ENCODE measurements around the gene RASAL2. TPM values are rescaled to one million over a fixed set of nuclear protein-coding genes. Genes with fewer than 3 reads are reported as not detected.

RASAL2 gene
- total RNA-seq, 1 experiment from 2014 or later, result 31.6 TPM

- in situ Hi-C loops (cut with HindIII; ENCODE audit: low pct_unique_long_range_greater_than_20kb, low sequenced_read_pairs), result no loop called here
- DNase-seq (ENCODE audit: low read depth, low spot score) (no peak), ATAC-seq (no peak)
- TF ChIP-seq POLR2AphosphoS5 (IDR thresholded peaks at IDR 0.05; ENCODE audit: low read depth, low read length) (no peak), SIN3A (IDR thresholded peaks at IDR 0.05; ENCODE audit: borderline replicate concordance, insufficient read depth, low read depth, low read length) (no peak), TCF7L2 (IDR thresholded peaks at IDR 0.05; ENCODE audit: low read depth, low read length) (no peak)
- TF ChIP-seq, protein P1, sequence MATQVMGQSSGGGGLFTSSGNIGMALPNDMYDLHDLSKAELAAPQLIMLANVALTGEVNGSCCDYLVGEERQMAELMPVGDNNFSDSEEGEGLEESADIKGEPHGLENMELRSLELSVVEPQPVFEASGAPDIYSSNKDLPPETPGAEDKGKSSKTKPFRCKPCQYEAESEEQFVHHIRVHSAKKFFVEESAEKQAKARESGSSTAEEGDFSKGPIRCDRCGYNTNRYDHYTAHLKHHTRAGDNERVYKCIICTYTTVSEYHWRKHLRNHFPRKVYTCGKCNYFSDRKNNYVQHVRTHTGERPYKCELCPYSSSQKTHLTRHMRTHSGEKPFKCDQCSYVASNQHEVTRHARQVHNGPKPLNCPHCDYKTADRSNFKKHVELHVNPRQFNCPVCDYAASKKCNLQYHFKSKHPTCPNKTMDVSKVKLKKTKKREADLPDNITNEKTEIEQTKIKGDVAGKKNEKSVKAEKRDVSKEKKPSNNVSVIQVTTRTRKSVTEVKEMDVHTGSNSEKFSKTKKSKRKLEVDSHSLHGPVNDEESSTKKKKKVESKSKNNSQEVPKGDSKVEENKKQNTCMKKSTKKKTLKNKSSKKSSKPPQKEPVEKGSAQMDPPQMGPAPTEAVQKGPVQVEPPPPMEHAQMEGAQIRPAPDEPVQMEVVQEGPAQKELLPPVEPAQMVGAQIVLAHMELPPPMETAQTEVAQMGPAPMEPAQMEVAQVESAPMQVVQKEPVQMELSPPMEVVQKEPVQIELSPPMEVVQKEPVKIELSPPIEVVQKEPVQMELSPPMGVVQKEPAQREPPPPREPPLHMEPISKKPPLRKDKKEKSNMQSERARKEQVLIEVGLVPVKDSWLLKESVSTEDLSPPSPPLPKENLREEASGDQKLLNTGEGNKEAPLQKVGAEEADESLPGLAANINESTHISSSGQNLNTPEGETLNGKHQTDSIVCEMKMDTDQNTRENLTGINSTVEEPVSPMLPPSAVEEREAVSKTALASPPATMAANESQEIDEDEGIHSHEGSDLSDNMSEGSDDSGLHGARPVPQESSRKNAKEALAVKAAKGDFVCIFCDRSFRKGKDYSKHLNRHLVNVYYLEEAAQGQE (IDR thresholded peaks at IDR 0.05; ENCODE audit: insufficient read depth in 1 of 2, low read depth in 2 of 2, low read length in 1 of 2), result no peak
- TF ChIP-seq, protein P2, sequence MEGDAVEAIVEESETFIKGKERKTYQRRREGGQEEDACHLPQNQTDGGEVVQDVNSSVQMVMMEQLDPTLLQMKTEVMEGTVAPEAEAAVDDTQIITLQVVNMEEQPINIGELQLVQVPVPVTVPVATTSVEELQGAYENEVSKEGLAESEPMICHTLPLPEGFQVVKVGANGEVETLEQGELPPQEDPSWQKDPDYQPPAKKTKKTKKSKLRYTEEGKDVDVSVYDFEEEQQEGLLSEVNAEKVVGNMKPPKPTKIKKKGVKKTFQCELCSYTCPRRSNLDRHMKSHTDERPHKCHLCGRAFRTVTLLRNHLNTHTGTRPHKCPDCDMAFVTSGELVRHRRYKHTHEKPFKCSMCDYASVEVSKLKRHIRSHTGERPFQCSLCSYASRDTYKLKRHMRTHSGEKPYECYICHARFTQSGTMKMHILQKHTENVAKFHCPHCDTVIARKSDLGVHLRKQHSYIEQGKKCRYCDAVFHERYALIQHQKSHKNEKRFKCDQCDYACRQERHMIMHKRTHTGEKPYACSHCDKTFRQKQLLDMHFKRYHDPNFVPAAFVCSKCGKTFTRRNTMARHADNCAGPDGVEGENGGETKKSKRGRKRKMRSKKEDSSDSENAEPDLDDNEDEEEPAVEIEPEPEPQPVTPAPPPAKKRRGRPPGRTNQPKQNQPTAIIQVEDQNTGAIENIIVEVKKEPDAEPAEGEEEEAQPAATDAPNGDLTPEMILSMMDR (IDR thresholded peaks at IDR 0.05), result no peak
- Histone ChIP-seq H3K4me3 (ENCODE audit: low read depth in 2 of 2, low read length in 2 of 2) (no peak overlapping the region), H3K27ac (ENCODE audit: low read length) (no peak overlapping the region), H3K27me3 (ENCODE audit: control insufficient read depth, insufficient read depth, low read length) (no peaks in the 10 kb centered on the region), H3K36me3 (ENCODE audit: control insufficient read depth, insufficient read depth, low read length) (peaks cover 2% of the 10 kb centered on the region; the same call in 1 of the 2 replicates), H3K4me1 (ENCODE audit: control insufficient read depth, insufficient read depth, low read length) (no peaks in the 10 kb centered on the region), H3K9me3 (ENCODE audit: control insufficient read depth, insufficient read depth, low read depth, low read length) (no peaks in the 10 kb centered on the region)
- intact Hi-C loops (cut with micrococcal nuclease; ENCODE audit: unreplicated experiment), result no loop called here
- ChIA-PET CTCF (no interaction called here), POLR2A (no interaction called here)
- BruUV-seq (replicated peaks), result no TSS peak
Observed at GRCh38 chr1:178472531-178472930, 378.6 kb downstream of the RASAL2 start.

- Histone ChIP-seq H3K9me3 (ENCODE audit: control insufficient read depth, insufficient read depth, low read depth, low read length) (no peaks in the 10 kb centered on the region), H3K4me1 (ENCODE audit: control insufficient read depth, insufficient read depth, low read length) (no peaks in the 10 kb centered on the region), H3K27me3 (ENCODE audit: control insufficient read depth, insufficient read depth, low read length) (no peaks in the 10 kb centered on the region), H3K4me3 (ENCODE audit: low read depth in 2 of 2, low read length in 2 of 2) (no peak overlapping the region), H3K27ac (ENCODE audit: low read length) (no peak overlapping the region), H3K36me3 (ENCODE audit: control insufficient read depth, insufficient read depth, low read length) (no peaks in the 10 kb centered on the region)
- ATAC-seq (no peak), DNase-seq (ENCODE audit: low read depth, low spot score) (no peak)
- no TSS peak for BruUV-seq (replicated peaks)
- in situ Hi-C loops (cut with HindIII; ENCODE audit: low pct_unique_long_range_greater_than_20kb, low sequenced_read_pairs) (no loop called here), intact Hi-C loops (cut with micrococcal nuclease; ENCODE audit: unreplicated experiment) (no loop called here)
- CTCF ChIA-PET, result no interaction called here
- POLR2A ChIA-PET, result no interaction called here
- TF ChIP-seq, protein P2 (IDR thresholded peaks at IDR 0.05), result no peak
- TF ChIP-seq, protein P1 (IDR thresholded peaks at IDR 0.05; ENCODE audit: insufficient read depth in 1 of 2, low read depth in 2 of 2, low read length in 1 of 2), result no peak
- TF ChIP-seq TCF7L2 (IDR thresholded peaks at IDR 0.05; ENCODE audit: low read depth, low read length) (no peak), POLR2AphosphoS5 (IDR thresholded peaks at IDR 0.05; ENCODE audit: low read depth, low read length) (no peak), SIN3A (IDR thresholded peaks at IDR 0.05; ENCODE audit: borderline replicate concordance, insufficient read depth, low read depth, low read length) (no peak)
Observed at GRCh38 chr1:178477373-178477772, 383.5 kb downstream of the RASAL2 start.
